Chondrocyte (in vitro differentiated cells): ENCODE results near the gene AKAP13. TPM values are rescaled to one million over a fixed set of nuclear protein-coding genes. Genes with fewer than 3 reads are reported as not detected.
"Not testable (repeated sequence)": the region's sequence is repeated elsewhere in the genome, so short reads cannot be mapped to it uniquely, and the experiment has no call there.

Source experiments
- DNase-seq: peaks from one replicate; pipeline ENCODE4 v3.0.0; 2021; ENCODE audit warnings: mixed read lengths, low spot score
- H3K27ac Mint-ChIP-seq: one replicate; pipeline ENCODE4 v1.8.0; 2021; ENCODE audit warnings: mild to moderate bottlenecking, moderate library complexity, mixed read lengths; ENCODE audit not compliant: unreplicated experiment
- H3K27me3 Mint-ChIP-seq: 2 replicates; pipeline ENCODE4 v1.8.0; 2021; ENCODE audit warnings: low read depth, mixed read lengths
- H3K36me3 Mint-ChIP-seq: 2 replicates; pipeline ENCODE4 v1.8.0; 2021; ENCODE audit warnings: low read depth, mixed read lengths
- H3K4me1 Mint-ChIP-seq: 2 replicates; pipeline ENCODE4 v1.8.0; 2021; ENCODE audit warnings: low read depth, mild to moderate bottlenecking, mixed read lengths
- H3K4me3 Mint-ChIP-seq: one replicate; pipeline ENCODE4 v1.8.0; 2021; ENCODE audit warnings: mild to moderate bottlenecking, moderate library complexity, mixed read lengths; ENCODE audit not compliant: unreplicated experiment
- H3K9me3 Mint-ChIP-seq: 2 replicates; pipeline ENCODE4 v1.8.0; 2021; ENCODE audit warnings: low read depth, mixed read lengths
- microRNA-seq: library from miRNA; unstranded; fragments of <30 nt; microRNA quantifications from one replicate; pipeline ENCODE4 v1.2.0, GENCODE V29; 2020; ENCODE audit warnings: borderline number of aligned reads
- total RNA-seq: library from RNA; stranded (reverse); gene quantifications from 3 replicates; pipeline ENCODE4 v1.2.1, GENCODE V29; 2021
- TF ChIP-seq, protein P1 (sequence below): fragments of 200-600 bp; sonication (generic); IDR thresholded peaks from 2 replicates; pipeline ENCODE4 v1.5.0; 2021; ENCODE audit warnings: antibody characterized with exemption, mild to moderate bottlenecking, moderate library complexity

AKAP13 gene
- total RNA-seq, 1 donor from 2014 or later, result 80.6 TPM

DNA sequence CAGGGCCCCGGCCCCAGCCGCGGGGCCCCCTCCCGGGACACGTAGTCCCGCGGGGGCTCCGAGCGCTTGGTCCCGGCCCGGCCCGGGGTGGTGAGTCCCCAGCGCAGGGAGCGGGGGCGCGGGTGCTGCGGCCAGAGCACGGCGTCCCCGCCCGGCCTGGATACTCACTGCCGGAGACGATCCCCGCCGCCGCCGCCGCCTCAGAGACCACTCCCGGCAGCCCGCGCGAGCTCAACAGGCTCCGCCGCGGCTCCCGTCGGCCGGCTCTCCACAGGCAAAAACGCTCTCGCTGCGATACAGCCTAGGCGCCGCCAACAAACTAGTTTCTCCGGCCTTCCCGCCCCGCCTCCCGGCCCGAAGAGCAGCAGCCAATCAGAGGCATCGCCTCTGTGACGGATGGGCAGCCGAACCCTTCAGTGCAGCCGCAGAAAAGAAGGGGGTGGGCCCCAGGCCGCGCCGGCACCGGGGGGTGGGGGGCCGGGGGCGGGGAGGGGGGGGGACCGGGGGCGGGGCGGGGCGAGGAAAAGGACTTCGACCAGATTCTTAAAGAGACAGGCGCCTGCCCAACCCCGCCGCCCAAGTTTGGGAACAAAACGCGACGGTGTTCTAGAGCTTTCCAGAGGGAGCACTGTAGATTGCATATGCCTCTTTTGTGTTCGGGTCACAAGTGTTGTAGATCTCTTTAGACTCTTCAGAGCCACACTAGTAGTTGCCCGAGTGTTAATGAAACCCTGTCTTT lies 414.4 kb downstream of the AKAP13 start, which contains the start of gene KLHL25:
TSS of gene KLHL25 (minus strand) at position 328 of the 739 bp plus-strand sequence. CDS start 25,115 bp downstream, outside the sequence.
- no peaks in the 10 kb centered on the region for H3K36me3 Mint-ChIP-seq
- H3K9me3 Mint-ChIP-seq, result no peaks in the 10 kb centered on the region
- no peaks in the 10 kb centered on the region for H3K27me3 Mint-ChIP-seq
- peak within 1 kb of the TSS; percentile 83 for H3K4me3 Mint-ChIP-seq
- TF ChIP-seq, protein P1, sequence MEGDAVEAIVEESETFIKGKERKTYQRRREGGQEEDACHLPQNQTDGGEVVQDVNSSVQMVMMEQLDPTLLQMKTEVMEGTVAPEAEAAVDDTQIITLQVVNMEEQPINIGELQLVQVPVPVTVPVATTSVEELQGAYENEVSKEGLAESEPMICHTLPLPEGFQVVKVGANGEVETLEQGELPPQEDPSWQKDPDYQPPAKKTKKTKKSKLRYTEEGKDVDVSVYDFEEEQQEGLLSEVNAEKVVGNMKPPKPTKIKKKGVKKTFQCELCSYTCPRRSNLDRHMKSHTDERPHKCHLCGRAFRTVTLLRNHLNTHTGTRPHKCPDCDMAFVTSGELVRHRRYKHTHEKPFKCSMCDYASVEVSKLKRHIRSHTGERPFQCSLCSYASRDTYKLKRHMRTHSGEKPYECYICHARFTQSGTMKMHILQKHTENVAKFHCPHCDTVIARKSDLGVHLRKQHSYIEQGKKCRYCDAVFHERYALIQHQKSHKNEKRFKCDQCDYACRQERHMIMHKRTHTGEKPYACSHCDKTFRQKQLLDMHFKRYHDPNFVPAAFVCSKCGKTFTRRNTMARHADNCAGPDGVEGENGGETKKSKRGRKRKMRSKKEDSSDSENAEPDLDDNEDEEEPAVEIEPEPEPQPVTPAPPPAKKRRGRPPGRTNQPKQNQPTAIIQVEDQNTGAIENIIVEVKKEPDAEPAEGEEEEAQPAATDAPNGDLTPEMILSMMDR, result peak; percentile 20
- peak; percentile 97 for DNase-seq
- peak within 1 kb of the TSS; percentile 88 for H3K27ac Mint-ChIP-seq
- peaks cover 20% of the 10 kb centered on the region for H3K4me1 Mint-ChIP-seq

DNA sequence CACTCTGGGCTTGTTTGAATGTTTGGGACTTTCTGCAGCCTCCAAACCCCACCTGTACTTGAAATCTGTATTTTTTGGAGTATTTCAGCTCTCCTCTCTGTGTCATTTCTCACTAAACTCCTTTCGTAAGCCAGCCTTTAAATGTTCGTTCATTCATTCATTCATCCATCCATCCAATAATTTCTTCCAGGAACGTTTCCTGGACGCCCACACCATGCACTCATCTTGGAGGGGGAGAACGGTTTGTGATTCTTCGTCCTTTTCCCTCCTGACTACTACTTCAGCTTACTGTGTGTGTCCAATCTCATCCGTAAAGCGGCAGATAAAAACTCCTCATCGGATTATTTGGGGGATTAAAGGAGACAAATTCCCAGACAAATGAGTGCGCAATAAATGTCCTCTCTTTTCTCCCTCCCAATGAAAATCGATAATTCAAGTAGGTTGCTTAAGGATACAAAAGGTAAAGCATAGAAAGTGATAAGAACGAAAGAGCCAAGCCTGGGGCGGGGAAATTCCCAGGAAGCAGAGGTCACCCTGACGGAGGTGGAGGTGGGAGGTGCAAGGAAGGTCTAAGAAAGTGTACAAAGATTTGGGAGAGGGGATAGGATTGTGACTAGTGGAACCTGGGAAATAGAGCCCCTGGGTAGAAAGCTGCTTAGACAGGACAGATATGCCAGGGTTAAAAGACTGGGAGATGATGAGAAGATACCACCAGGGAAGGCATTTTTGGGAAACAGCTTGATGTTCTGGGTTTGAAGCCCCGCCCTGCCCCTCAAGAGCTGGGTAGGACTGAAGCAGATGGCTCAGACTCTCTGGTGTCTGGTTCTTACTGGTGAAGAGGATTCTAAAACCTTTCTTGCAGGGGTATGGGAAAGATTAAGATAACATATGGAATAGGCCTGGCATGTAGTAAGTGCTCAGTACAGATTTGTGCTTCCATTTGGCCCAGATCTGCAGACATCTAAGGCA lies 415.2 kb downstream of the AKAP13 start:
- peaks cover 25% of the 10 kb centered on the region for H3K4me1 Mint-ChIP-seq
- H3K36me3 Mint-ChIP-seq, result no peaks in the 10 kb centered on the region
- no peak for DNase-seq
- TF ChIP-seq, protein P1, result no peak
- H3K9me3 Mint-ChIP-seq, result no peaks in the 10 kb centered on the region
- peak overlapping the region; percentile 83 for H3K4me3 Mint-ChIP-seq
- no peak overlapping the region for H3K27ac Mint-ChIP-seq
- H3K27me3 Mint-ChIP-seq, result no peaks in the 10 kb centered on the region

DNA sequence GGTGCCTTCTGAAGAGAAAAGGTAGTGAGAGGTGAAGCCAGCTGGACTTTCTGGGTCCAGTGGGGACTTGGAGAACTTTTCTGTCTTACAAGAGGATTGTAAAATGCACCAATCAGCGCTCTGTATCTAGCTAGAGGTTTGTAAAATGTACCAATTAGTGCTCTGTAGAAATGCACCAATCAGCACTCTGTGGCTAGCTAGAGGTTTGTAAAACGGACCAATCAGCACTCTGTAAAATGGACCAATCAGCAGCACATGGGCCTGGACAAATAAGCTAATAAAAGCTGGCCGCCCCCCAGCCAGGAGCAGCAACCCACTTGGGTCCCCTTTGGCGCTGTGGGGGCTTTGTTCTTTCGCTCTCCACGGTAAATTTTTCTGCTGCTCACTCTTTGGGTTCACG lies 416.0 kb downstream of the AKAP13 start:
- not testable (repeated sequence) for H3K4me3 Mint-ChIP-seq, H3K27me3 Mint-ChIP-seq, H3K36me3 Mint-ChIP-seq, H3K9me3 Mint-ChIP-seq, H3K27ac Mint-ChIP-seq, DNase-seq
- H3K4me1 Mint-ChIP-seq, result peaks cover 26% of the 10 kb centered on the region

Small RNA genes lying within 50 kb of the gene (microRNA-seq; reads per million reads assigned to microRNA genes)
- gene MIR1276, result not detected
- gene MIR7706, result 85.3 reads per million, percentile 56 among the genes with 10 or more reads in this experiment
